Astrocyte (in vitro differentiated cells and primary cell): Measurements from ENCODE around the gene PDCD1.

Experiments used
- CTCF ChIP-seq: IDR thresholded peaks from 2 replicates; pipeline ENCODE4 v1.5.1; 2011; ENCODE audit warnings: low read depth, mild to moderate bottlenecking, inconsistent platforms, low read length, moderate library complexity; ENCODE audit not compliant: insufficient read depth
- EZH2 ChIP-seq: IDR thresholded peaks from 2 replicates; pipeline ENCODE4 v1.6.1; 2012; ENCODE audit warnings: mild to moderate bottlenecking, low read length, inconsistent platforms; ENCODE audit not compliant: insufficient read depth

- TF ChIP-seq EZH2 (no peak), CTCF (no peak)
Measured at GRCh38 chr2:241891988-241892298, 33.2 kb upstream of the PDCD1 start.
